GM23338 (cell line): ENCODE data around the gene NECAB3. TPM values are rescaled to one million over a fixed set of nuclear protein-coding genes. Genes with fewer than 3 reads are reported as not detected.

ENCODE experiments used
- ATAC-seq: fragments of 200-7000 bp; cut with Tn5 transposase; 3 replicates; pipeline ENCODE4 v1.9.1; 2020
- DNase-seq: peaks from one replicate; pipeline ENCODE4 v3.0.0-alpha.2; 2015; ENCODE audit warnings: low spot score
- H2AFZ ChIP-seq: fragments of 200-600 bp; sonication (generic); 2 replicates; pipeline ENCODE4 v1.8.0; 2016; ENCODE audit warnings: antibody characterized with exemption, mild to moderate bottlenecking, moderate library complexity
- H3F3A ChIP-seq: fragments of 200-600 bp; sonication (generic); replicated peaks from 2 replicates; pipeline ENCODE4 v1.8.0; 2017; ENCODE audit warnings: antibody characterized with exemption, mixed run types, low read depth
- H3K27ac ChIP-seq: fragments of 200-600 bp; sonication (generic); 2 replicates; pipeline ENCODE4 v1.6.1; 2016; ENCODE audit warnings: low read depth
- H3K27me3 ChIP-seq: fragments of 200-600 bp; sonication (generic); 2 replicates; pipeline ENCODE4 v1.8.0; 2016; ENCODE audit warnings: mild to moderate bottlenecking, mixed run types, moderate library complexity; ENCODE audit not compliant: insufficient read depth
- H3K36me3 ChIP-seq: fragments of 200-600 bp; sonication (generic); 2 replicates; pipeline ENCODE4 v1.8.0; 2016; ENCODE audit warnings: mild to moderate bottlenecking; ENCODE audit not compliant: insufficient read depth
- H3K4me1 ChIP-seq: fragments of 200-600 bp; sonication (generic); 2 replicates; pipeline ENCODE4 v1.8.0; 2016; ENCODE audit warnings: mild to moderate bottlenecking, moderate library complexity; ENCODE audit not compliant: insufficient read depth
- H3K4me2 ChIP-seq: fragments of 200-600 bp; sonication (generic); 2 replicates; pipeline ENCODE4 v1.7.1; 2017; ENCODE audit warnings: mixed run types
- H3K4me3 ChIP-seq: fragments of 200-600 bp; sonication (generic); 2 replicates; pipeline ENCODE4 v1.6.1; 2016; ENCODE audit warnings: mixed run types
- H3K79me2 ChIP-seq: fragments of 200-600 bp; sonication (generic); replicated peaks from 2 replicates; pipeline ENCODE4 v1.8.0; 2017; ENCODE audit warnings: mild to moderate bottlenecking; ENCODE audit not compliant: insufficient read depth
- H3K9me2 ChIP-seq: fragments of 200-600 bp; sonication (generic); 2 replicates; pipeline ENCODE4 v1.8.0; 2017; ENCODE audit not compliant: insufficient read depth
- H4K20me1 ChIP-seq: fragments of 200-600 bp; sonication (generic); replicated peaks from 2 replicates; pipeline ENCODE4 v1.8.0; 2017; ENCODE audit warnings: mild to moderate bottlenecking; ENCODE audit not compliant: insufficient read depth
- H3K27ac Mint-ChIP-seq: 2 replicates; pipeline ENCODE4 v1.8.0; 2020; ENCODE audit warnings: inconsistent platforms, mild to moderate bottlenecking, moderate library complexity, mixed read lengths
- H3K27me3 Mint-ChIP-seq: 3 replicates; pipeline ENCODE4 v1.8.0; 2022; ENCODE audit warnings: low read depth, mild to moderate bottlenecking, moderate library complexity, mixed read lengths, inconsistent platforms; ENCODE audit not compliant: insufficient read depth, poor library complexity
- H3K36me3 Mint-ChIP-seq: 3 replicates; pipeline ENCODE4 v1.8.0; 2021; ENCODE audit warnings: low read depth, mild to moderate bottlenecking, inconsistent platforms, moderate library complexity, mixed read lengths
- H3K4me1 Mint-ChIP-seq: 3 replicates; pipeline ENCODE4 v1.8.0; 2020; ENCODE audit warnings: mild to moderate bottlenecking, inconsistent platforms, mixed read lengths
- H3K4me3 Mint-ChIP-seq: 3 replicates; pipeline ENCODE4 v1.8.0; 2021; ENCODE audit warnings: moderate library complexity, mild to moderate bottlenecking, inconsistent platforms, mixed read lengths
- H3K9me3 Mint-ChIP-seq: 3 replicates; pipeline ENCODE4 v1.8.0; 2020; ENCODE audit warnings: moderate library complexity, mild to moderate bottlenecking, inconsistent platforms, mixed read lengths
- CREB1 ChIP-seq: fragments of 250-450 bp; sonication (Bioruptor Pico); IDR thresholded peaks from 2 replicates; pipeline ENCODE4 v1.5.0; 2020; ENCODE audit warnings: low read depth, mild to moderate bottlenecking, moderate library complexity
- CTCF ChIP-seq, 2 experiments: fragments of 200-600 bp in 1 of 2; sonication (generic) in 1 of 2; conservative IDR thresholded peaks; 2 replicates each; pipeline versions ENCODE4 v1.5.1 to v1.6.1; 2016 to 2017; ENCODE audit warnings: antibody characterized with exemption in 2 of 2, low read depth in 2 of 2, mild to moderate bottlenecking in 2 of 2, moderate library complexity in 1 of 2
- ETS1 ChIP-seq: IDR thresholded peaks from 2 replicates; pipeline ENCODE4 v1.6.1; 2016; ENCODE audit warnings: antibody characterized with exemption
- EZH2 ChIP-seq: fragments of 200-600 bp; sonication (generic); IDR thresholded peaks from one replicate; pipeline ENCODE4 v1.8.0; 2017; ENCODE audit warnings: antibody characterized with exemption, mild to moderate bottlenecking, low read depth; ENCODE audit not compliant: unreplicated experiment
- EZH2phosphoT487 ChIP-seq: fragments of 200-600 bp; sonication (generic); IDR thresholded peaks from one replicate; pipeline ENCODE4 v1.8.1; 2018; ENCODE audit warnings: antibody characterized with exemption; ENCODE audit not compliant: unreplicated experiment
- JUNB ChIP-seq: IDR thresholded peaks from one replicate; pipeline ENCODE4 v1.6.1; 2016; ENCODE audit warnings: antibody characterized with exemption; ENCODE audit not compliant: unreplicated experiment
- POLR2AphosphoS5 ChIP-seq: IDR thresholded peaks from 2 replicates; pipeline ENCODE4 v1.6.1; 2016; ENCODE audit warnings: antibody characterized with exemption, low read depth
- REST ChIP-seq: IDR thresholded peaks from one replicate; pipeline ENCODE4 v1.6.1; 2018; ENCODE audit warnings: antibody characterized with exemption; ENCODE audit not compliant: unreplicated experiment
- ZNF114 ChIP-seq: fragments of 250-450 bp; sonication (Bioruptor Pico); IDR thresholded peaks from 2 replicates; pipeline ENCODE4 v1.5.0; 2020; ENCODE audit warnings: mild to moderate bottlenecking, moderate library complexity
- ZNF331 ChIP-seq: fragments of 250-450 bp; sonication (Bioruptor Pico); IDR thresholded peaks from 2 replicates; pipeline ENCODE4 v1.5.0; 2020; ENCODE audit warnings: low read depth, mild to moderate bottlenecking, moderate library complexity
- polyA plus RNA-seq: library from polyadenylated mRNA; unstranded; fragments of >200 nt; fragmentation: Nextera tagmentation; extraction: Ambion mirVana; gene quantifications from 2 replicates; pipeline ENCODE4 v1.2.1, GENCODE V29; 2016
- total RNA-seq: library from RNA; depleted of rRNA; stranded (reverse); fragments of >200 nt; shearing (Covaris generic); gene quantifications from 2 replicates; pipeline ENCODE4 v1.2.3, GENCODE V29; 2014

NECAB3 gene
- total and polyA plus RNA-seq, 2 experiments from 2014 or later: 8.5 to 28.4 TPM

GRCh38 chr20:33664762-33665144, 9.5 kb downstream of the NECAB3 start:
- Histone ChIP-seq H2AFZ (no peak overlapping the region), H3K4me1 (peaks cover 14% of the 10 kb centered on the region; the same call in 1 of the 2 replicates), H3K4me2 (peak overlapping the region; percentile 91; the same call in 1 of the 2 replicates), H3K9me2 (no peaks in the 10 kb centered on the region), H3F3A (peaks cover 11% of the 10 kb centered on the region; the same call in 1 of the 2 replicates), H3K27me3 (peaks cover 17% of the 10 kb centered on the region; the same call in 1 of the 2 replicates), H3K4me3 (no peak overlapping the region), H3K36me3 (no peaks in the 10 kb centered on the region), H3K27ac (no peak overlapping the region), H4K20me1 (peaks cover 3% of the 10 kb centered on the region), H3K79me2 (no peaks in the 10 kb centered on the region)
- no peaks in the 10 kb centered on the region for H3K9me3 Mint-ChIP-seq
- H3K27ac Mint-ChIP-seq: no peak overlapping the region; the same call in 1 of the 2 replicates
- H3K4me1 Mint-ChIP-seq: peaks cover 28% of the 10 kb centered on the region
- peak overlapping the region; percentile 76 for H3K4me3 Mint-ChIP-seq
- DNase-seq (no peak), ATAC-seq (no peak)
- TF ChIP-seq EZH2phosphoT487 (no peak), REST (no peak), JUNB (no peak), ZNF331 (no peak), ZNF114 (CRISPR knock-in tag) (no peak), CTCF (conservative IDR thresholded peaks at IDR 0.05; ENCODE audit: low read depth in 2 of 2) (no peak), EZH2 (no peak), ETS1 (no peak), POLR2AphosphoS5 (no peak), CREB1 (CRISPR knock-in tag) (no peak)
- H3K27me3 Mint-ChIP-seq: peaks cover 23% of the 10 kb centered on the region
- peaks cover 14% of the 10 kb centered on the region for H3K36me3 Mint-ChIP-seq
